Stimulated activated CD4-positive, alpha-beta T cell treated with anti-CD3 and anti-CD28 coated beads, Interleukin-1b, Interleukin-23, amount 100 ng/mL, for 24 hours (primary cell): ENCODE measurements around the gene KIZ.
"Not testable (repeated sequence)": the region's sequence is repeated elsewhere in the genome, so short reads cannot be mapped to it uniquely, and the experiment has no call there.

Experiments used
- DNase-seq, 4 experiments: peaks; one replicate each; pipeline ENCODE4 v3.0.0-alpha.2; 2020; ENCODE audit warnings: low read depth in 4 of 4, low spot score in 1 of 4

Gene KIZ

DNA sequence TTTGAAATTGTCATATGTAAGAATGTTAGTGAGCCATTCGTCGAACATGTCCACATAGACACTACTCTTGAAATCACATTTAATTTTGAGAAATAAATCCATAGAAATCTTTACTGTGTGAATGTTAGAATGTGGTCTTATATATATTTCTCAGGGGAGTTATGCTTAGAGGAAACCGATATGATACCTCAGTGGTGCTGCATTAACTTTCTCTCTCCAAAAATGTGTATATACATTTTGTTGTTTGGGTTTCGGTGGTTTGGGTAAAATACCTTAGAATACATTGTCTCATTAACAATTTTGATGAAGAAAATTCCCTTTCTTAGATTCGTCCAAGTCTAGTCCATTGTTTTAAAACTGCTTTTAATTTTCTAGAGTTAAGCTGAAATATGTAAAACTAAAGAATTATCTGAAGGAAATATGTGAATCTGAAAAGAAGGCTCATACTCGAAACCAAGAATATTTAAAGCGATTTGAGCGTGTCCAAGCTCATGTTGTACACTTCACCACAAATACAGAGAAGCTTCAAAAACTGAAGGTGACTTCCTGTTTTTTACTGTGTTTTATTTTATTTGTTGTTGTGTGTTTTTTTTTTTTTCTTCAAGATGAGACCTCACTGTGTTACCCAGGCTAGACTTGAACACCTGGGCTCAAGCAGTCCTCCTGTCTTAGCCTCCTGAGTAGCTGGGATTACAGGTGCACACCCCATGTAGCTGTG is 10.3 kb downstream of the KIZ start:
- no peak for DNase-seq

DNA sequence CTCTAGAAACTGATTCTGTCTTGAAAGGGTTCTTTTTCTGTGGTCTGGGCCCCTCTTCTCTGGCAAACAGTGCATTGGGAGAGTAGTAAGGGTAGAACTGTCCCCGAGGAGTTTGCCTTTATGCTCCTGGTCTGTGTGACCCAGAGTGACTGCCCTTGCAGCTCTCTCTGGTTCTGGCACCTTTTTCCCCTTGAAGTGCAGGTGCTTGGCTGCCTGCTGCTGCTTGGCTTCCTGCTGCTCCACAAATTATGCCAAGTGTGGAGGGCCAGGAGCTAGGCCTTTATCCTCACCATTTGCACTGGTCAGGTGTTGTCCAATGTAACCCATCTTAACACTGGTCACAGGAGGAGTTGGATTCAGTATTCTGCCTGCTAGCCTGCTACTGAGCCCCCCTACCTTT is 11.2 kb downstream of the KIZ start:
- DNase-seq = no peak

DNA sequence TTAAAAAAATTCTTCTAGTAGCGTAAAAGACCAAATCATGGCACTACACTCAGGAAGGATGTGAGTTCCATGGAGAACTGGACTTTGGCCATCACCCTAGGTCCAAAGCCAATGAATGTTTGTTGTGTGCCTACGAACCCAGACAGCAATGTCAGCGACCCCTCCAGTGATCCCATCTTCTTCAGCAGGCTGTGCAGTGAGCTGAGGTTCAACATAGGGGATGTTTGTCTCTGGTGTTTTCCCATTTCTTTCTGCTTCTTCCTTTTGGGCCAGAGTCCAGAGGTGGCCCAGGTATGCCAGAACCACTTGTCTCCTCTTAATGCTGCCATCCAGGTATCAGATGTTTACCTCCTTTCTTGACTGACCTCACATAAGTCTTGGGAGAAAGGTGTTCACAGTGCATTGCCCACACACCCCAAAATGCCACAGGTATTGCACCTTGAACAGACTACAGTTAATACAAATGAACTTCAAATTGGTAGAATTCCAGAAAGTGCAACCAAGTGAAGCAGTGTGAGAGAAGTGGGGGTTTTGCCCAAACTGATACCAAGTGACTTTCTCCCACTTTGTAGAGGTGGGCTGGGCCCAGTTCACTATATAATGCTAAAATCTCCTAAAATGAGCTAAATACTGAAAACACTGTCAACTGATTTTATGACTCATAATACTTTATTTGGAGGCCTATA is 14.1 kb downstream of the KIZ start:
- no peak for DNase-seq

DNA sequence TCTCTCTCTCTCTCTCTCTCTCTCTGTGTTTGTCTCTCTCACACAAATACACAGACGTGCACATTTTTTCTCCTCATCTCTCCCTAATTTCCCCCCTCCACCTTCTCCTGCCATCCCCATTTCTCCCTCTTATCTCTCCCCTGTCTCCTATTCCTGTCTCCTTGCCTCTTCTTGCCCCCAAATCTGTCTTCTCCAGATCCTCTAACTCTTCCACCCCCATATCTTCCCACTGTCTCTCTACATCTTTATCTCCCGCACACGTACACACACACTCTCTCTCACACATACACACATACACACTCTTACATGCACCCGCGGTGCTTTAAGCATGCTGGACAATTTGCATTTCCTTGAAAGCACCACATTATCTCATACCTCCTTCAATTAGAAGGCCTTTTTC is 15.9 kb downstream of the KIZ start:
- DNase-seq = no peak

DNA sequence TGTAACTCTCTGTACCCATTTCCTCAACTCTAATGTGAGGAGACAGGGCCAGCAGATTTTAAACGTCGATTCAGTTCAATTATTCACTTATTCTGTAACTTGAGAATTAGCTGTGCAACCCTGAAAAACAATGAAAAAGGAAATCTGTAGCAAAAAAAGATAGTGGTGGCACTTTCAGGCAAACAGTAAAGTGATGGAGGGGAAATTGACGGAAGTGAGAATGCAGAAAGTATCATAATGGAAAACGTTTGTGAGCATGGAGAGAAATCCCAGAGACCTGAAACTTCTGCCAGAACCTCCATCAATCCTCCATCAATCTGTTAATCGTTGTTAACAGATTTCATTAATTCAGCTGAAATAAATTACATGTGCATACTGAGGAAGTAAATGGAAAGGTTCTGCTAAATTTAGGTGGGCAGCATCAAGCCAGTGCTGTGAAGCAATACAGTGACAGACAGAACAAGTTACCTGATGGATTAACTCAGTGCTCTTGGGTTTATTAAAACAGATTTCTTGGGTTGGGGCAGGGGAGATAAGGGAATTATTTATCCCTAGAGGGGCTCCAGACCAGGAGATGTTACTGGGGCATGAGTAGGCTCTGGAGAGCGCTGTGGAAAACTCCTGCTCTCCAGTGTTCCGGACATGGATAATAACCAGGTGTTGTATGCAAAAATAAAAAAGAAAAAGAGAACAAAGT is 17.5 kb downstream of the KIZ start:
- no peak for DNase-seq

DNA sequence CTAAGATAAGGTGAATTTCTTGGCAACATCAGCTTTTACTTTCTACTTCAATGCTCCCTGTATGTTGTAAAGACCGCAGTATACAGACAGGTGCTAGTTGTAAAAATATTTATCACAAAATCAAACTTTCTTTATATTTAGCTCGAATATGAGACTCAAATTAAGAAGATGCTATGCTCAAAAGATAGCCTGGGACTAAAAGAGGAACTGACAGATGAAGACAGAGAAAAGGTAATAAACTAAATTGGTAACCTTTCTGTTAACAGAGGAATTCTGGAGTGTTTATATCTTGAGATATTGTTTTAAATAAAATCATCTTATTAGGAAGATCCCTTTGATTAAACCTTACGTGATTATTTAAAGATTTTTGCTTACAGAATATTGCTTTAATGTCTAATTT is 19.5 kb downstream of the KIZ start:
- DNase-seq = no peak

DNA sequence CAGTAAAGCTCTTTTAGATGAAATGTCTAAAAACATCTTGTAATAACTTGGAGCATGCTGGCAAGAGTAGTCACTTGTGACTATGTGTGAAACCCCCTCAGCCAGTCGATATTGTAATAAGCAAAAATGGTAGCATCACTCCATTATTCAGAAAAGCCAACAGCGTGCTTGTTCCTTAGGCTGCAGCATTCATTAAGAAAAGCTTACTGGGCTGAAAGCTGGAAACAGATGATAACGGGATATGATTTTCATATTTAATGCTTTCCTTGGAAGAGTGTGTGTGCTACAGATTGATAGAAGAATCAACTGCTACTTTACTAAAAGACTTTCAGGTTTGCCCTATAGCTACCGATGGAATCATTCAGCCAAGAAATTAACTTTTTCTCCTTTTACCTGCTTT is 20.3 kb downstream of the KIZ start:
- no peak for DNase-seq

DNA sequence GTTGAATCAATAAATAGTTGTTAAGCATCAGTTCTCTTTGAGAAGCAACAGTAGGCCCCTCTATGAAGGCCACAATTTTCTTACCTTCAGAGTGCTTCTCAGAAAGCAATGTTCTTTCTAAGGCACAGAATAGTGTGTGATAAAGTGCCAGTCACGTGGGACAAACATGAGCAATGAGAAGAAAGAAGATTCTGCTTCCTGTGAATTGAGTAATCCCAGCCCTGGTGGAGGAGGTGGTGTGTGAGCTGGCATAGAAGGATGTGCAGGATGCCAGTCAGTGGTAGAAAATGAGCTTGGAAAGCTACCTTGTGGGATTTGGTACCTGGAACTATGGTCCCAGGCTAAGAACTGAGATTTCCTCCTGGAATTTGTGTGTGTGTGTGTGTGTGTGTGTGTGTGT is 21.7 kb downstream of the KIZ start:
- no peak for DNase-seq

DNA sequence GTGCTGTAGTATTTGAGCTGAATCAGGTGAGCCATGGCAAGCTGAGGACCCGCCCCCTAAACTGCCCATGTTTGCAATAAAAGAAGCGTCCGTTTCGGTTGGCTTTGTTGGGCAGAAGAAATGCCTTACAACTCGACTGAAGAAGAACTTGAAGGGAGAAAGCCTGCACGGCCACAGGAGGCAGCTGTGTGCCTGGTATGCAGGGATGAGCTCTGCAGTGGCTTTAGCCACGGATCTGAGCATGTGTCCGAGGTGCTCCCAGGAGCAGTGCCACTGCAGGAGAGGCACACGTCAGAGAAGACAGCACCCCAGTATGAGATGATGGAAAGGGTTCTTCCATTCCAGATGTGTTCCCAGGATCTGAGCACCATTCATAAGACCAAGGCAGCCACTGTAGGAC is 23.5 kb downstream of the KIZ start:
- DNase-seq = no peak

DNA sequence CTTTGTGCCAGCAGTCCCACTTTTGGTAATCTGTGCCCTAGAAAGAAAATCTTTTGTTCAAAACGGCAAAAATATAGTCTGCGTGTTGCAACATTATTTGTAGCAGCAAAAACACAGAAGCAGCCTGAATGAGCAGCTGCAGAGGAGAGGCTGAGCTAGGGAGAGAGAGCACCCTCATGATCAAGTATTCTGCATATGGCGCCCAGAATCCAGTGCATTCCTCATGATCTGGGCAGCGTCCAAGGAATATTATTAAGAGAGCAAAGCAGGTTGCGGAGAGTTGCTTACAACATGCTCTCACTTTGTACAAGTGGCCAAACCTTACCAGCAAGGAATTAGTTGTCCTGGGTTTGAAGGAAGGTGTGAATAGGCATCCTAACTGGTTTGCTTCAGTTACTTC is 25.9 kb downstream of the KIZ start:
- DNase-seq = no peak

DNA sequence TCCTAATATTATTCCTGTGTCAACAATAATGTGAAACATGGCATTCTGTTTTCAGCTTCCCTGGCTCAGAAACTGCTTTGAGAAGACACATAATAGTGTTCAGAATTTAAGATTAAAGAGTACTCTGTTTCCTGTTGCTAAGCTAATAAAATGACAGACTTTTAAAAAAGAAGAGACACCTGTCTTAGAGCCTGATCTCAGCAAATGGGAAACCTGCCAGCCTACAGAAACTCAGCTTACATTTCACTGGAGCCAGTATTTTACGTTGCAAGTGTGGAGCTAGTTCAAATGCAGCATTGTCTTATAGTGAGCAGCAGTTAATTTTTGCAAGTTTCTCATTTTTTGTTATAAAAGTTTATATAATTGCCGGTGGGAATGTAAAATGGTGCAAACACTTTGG is 28.8 kb downstream of the KIZ start:
- no peak for DNase-seq

DNA sequence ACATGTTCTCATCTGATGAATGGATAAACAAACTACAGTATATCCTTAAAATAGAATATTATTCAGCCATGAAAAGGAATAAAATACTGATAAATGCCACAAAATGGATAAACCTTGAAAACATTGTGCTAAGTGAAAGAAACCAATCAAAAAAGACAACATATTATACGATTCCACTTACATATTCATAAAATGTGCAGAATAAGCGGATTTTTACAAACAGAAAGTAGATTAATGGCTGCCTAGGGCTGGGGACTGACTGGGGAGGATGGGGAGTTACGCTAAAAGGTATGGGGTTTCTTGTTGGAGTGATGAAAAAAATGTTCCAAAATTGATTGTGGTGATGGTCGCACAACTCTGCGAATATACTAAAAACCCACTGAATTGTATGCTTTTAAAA is 29.4 kb downstream of the KIZ start:
- no peak for DNase-seq

DNA sequence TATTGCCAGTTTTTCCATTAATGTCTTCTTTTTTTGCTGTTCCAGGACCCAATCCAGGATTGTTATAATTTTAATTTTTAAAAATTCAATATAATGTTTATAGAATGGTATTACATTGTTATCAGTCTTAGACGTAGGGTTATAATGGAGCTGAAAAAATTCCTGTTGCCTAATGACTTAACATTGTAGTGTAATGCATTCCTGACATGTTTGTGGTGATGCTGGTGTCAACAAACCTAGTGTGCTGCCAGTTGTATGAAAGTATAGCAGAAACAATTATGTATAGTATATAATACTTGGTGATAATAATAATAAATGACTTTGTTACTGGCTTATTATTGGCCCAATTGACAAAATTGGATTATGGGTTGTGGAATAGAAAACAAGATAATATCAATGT is 30.4 kb downstream of the KIZ start:
- no peak for DNase-seq

DNA sequence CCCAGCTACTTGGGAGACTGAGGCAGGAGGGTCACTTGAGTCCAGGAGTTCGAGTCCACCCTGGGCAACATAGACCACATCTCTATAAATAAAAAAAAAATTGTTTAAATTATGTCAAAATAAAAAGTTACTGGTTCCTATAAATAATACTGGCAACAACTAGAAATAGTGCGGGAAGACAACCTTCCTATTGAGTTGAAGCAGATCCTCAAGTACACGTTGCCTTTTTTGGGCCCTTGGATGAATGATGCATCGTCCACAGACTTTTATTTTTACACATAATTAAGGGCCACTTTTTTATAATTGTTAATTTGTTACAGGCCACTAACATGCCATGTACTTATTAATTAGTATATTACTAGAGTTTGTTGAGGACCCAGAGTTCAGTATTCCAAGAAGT is 31.1 kb downstream of the KIZ start:
- no peak for DNase-seq

DNA sequence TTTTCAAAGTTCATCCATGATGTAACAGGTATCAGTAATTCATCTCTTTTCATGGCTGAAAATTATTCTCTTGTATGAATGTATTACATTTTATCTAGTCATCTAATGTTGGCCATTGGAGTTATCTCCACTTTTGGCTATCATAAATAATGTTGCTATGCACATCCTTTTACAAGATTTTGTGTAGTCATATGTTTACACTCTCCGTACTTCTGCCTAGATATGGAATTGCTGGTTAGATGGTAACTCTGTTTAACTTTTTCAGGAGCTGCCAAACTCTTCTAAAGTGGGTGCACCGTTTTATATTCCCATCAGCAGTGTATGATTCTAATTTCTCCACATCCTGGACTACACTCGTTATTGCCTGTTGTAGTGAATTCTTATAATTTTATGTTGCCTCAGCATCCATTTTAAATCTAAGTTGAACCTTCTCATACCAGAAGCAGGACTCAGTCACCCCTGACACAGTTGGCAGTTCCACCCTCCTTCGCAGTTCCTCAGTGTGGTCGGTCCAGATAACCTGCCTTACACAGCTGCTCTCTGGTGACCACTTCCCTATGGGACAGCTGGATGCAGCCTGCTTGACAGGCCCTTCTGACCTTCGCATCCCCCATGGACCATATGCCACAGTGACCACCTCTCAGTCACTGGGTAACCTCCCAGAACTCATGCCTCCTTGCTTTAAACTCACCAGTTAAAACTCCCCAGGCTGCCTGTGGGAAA is 33.9 kb downstream of the KIZ start:
- DNase-seq = no peak

DNA sequence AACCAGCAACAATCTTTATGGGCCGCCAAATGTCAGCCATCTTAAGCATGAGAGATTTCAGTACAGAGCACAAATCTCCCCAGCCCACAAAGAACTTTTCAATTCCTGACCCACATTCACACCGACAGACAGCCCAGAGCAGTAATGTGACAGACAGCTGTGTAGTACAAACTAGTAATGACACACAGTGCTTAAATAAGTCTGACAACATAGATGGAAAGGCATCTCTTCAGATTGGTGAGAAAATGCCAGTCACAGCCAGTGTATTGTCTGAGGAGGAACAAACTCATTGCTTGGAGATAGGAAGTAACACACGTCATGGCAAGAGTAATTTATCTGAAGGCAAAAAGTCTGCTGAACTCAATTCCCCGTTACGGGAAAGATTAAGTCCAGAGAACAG is 36.0 kb downstream of the KIZ start:
- DNase-seq = no peak

DNA sequence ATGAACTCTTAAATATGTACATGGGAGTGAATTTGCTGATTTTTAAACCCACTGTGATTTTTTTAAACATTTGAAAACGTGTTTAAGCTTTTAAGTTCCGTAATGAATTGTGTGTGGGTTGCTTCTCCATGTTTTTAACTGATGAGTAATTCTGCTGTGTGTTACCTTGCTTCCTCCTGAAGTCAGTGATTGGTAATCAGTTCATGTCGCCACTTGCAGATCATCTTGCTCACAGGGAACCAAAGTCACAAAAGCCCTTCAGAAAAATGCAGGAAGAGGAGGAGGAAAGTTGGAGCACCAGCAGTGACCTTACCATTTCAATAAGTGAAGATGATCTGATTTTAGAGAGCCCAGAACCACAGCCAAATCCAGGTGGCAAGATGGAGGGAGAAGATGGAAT is 36.7 kb downstream of the KIZ start:
- no peak for DNase-seq

DNA sequence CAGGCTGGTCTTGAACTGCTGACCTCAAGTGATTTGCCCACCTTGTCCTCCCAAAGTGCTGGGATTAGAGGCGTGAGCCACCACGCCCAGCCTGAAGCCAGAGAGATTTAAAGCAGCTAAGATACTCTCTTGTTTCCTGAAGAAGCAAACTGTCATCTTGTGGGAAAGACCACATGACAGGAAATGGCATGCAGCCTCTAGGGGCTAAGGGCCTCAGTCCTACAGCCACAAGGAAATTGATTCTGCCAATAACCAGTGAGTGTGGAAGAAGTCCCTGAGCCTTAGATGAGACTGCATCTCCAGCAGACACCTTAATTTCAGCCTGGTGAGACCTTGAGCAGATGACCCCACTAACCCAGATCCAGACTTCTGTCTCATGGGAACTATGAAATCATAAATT is 40.9 kb downstream of the KIZ start:
- no peak for DNase-seq

DNA sequence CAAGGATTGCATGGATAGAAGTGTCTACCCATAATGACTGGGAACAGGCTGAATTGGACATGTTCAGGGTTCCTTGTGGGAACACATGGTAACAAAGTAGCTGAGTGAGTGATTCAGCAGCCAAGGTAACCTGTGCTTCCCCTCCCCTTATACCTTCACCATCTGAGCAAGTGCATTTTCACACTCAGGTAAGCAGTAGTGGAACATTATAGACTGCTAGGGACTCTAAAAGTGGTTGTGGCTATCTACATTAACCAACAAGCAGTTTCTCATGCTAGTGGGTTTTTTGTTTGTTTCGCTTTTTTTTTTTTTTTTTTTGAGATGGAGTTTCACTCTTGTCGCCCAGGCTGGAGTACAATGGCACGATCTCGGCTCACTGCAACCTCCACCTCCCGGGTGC is 41.4 kb downstream of the KIZ start:
- no peak for DNase-seq

DNA sequence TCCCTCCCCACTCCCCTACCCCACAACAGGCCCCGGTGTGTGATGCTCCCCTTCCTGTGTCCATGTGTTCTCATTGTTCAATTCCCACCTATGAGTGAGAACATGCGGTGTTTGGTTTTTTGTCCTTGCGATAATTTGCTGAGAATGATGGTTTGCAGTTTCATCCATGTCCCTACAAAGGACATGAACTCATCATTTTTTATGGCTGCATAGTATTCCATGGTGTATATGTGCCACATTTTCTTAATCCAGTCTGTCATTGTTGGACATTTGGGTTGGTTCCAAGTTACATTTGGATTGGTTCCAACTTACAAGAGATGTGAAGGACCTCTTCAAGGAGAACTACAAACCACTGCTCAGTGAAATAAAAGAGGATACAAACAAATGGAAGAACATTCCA is 42.2 kb downstream of the KIZ start:
- not testable (repeated sequence) for DNase-seq

DNA sequence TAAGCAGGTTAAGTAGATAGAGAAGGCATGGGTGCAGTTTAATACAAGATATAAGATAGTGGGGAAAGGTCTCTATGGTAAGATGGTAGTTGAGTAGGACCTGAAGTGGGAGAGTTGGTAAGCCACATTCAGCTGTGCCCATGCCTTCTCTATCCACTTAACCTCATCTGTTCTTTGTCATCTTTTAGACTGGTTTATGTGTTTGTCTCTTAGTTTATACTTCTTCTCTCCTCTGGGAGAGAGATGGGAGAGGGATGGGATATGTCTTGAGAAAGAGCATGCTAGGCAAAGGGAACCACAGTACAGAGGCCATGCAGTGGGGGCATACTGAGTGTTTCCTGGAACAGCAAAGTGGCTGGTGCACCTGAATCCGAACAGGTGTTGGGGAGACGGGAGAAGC is 46.7 kb downstream of the KIZ start:
- no peak for DNase-seq

DNA sequence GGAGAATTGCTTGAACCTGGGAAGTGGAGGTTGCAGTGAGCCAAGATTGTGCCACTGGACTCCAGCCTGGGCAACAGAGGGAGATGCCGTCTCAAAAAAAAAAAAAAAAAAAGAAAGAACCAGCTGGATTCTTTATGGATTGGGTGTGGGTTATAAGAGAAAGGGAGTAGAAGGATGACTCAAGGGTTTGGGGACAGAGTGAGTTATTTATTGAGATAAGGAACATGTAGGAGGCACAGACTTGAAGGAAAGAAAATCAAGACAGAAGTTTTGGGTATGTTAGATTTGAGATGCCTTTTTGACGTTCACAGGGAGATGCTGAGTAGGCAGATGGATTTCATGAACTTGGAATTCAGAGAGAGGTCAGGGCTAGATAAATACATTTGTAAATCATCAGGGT is 47.6 kb downstream of the KIZ start:
- DNase-seq = no peak
